GM13976 (cell line): ENCODE measurements around the gene LEFTY2.

ENCODE experiments used
- DNase-seq: peaks from one replicate; pipeline ENCODE4 v3.0.0; 2012; ENCODE audit warnings: low spot score
- in situ Hi-C: fragments of 300-500 bp; cut with MboI; formaldehyde crosslinking; loops from one replicate; pipeline ENCODE4 v1.12.0; 2022; ENCODE audit warnings: low sequenced_read_pairs, mixed read lengths, inconsistent platforms; ENCODE audit not compliant: unreplicated experiment
- TF ChIP-seq, protein P1 (sequence below): IDR thresholded peaks from 2 replicates; pipeline ENCODE4 v1.5.1; 2012; ENCODE audit warnings: borderline replicate concordance, mild to moderate bottlenecking; ENCODE audit not compliant: insufficient read depth; ENCODE audit errors: extremely low read depth, missing control alignments, control extremely low read depth

The LEFTY2 gene

DNA sequence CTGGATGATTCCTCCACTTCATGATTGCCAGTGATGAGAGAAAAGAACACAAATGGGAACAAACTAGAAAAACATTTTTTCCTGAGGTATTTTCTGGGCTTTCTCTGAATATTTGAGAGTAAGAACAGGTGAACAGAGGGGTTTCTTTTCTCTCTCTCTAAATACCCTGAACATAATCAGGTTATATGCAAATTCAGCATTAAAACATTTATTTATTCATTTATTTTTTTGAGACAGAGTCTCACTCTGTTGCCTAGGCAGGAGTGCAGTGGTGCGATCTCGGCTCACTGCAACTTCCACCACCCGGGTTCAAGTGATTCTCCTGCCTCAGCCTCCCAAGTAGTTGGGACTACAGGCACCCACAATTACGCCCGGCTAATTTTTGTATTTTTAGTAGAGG, 5.8 kb upstream of the LEFTY2 start:
- in situ Hi-C loops, result no loop called here
- TF ChIP-seq, protein P1, sequence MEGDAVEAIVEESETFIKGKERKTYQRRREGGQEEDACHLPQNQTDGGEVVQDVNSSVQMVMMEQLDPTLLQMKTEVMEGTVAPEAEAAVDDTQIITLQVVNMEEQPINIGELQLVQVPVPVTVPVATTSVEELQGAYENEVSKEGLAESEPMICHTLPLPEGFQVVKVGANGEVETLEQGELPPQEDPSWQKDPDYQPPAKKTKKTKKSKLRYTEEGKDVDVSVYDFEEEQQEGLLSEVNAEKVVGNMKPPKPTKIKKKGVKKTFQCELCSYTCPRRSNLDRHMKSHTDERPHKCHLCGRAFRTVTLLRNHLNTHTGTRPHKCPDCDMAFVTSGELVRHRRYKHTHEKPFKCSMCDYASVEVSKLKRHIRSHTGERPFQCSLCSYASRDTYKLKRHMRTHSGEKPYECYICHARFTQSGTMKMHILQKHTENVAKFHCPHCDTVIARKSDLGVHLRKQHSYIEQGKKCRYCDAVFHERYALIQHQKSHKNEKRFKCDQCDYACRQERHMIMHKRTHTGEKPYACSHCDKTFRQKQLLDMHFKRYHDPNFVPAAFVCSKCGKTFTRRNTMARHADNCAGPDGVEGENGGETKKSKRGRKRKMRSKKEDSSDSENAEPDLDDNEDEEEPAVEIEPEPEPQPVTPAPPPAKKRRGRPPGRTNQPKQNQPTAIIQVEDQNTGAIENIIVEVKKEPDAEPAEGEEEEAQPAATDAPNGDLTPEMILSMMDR, result no peak
- no peak for DNase-seq

DNA sequence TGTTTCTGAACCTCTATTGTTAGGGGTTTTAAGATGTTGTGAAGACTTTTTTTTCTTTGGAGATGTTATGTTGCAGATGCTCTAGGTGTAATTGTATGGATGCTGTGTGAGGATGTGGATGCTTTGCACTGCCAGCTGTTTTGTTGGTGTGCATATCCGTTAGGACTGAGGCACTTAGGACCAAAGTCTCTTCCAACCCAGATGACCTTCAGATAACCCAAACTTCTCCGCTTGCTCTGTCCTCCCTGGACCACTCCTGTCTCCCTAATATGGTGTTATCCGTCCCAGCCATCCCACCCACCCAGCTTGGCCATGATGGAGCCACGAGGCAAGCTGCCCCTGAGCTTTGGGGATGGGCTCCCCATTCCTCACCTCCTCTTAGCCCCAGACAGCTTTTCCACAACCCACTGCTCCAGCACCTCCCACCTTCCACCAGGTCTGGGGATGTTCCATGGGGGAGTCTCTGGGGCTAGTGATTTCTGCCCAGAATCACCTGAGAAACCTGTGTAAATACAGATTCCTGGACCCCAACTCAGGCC, 5.1 kb upstream of the LEFTY2 start:
- no peak for DNase-seq
- in situ Hi-C loops, result no loop called here
- TF ChIP-seq, protein P1, result no peak

- TF ChIP-seq, protein P1, result no peak
- DNase-seq, result no peak
Observed at GRCh38 chr1:225945564-225945963, 4.5 kb upstream of the LEFTY2 start.

DNA sequence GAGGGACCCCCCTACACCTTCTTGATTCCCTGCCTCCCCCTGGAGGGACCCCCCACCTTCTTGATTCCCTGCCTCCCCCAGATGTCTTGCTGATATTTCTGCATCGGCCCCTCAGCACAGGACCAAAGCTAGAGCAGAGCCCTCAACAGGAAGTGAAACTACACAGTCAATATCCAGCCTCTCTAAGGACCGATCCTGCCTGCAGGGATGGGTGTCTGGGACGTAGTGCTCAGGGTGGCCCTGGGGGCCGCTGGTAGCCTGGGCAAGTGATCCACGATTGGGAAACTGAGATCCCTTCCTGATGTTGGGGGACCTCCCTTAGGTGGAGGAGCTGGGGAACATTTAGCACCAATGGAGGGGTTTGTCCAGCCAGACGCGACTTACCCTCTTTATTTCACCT, 3.9 kb upstream of the LEFTY2 start:
- peak; percentile 70 for DNase-seq
- TF ChIP-seq, protein P1, result no peak
- in situ Hi-C loops, result no loop called here

More at GRCh38 chr1:225945564-225945963, 4.5 kb upstream of the LEFTY2 start:
- in situ Hi-C loops, result no loop called here

GRCh38 chr1:225944387-225944786, 3.4 kb upstream of the LEFTY2 start:
- TF ChIP-seq, protein P1, result no peak
- DNase-seq, result no peak
- in situ Hi-C loops, result no loop called here

DNA sequence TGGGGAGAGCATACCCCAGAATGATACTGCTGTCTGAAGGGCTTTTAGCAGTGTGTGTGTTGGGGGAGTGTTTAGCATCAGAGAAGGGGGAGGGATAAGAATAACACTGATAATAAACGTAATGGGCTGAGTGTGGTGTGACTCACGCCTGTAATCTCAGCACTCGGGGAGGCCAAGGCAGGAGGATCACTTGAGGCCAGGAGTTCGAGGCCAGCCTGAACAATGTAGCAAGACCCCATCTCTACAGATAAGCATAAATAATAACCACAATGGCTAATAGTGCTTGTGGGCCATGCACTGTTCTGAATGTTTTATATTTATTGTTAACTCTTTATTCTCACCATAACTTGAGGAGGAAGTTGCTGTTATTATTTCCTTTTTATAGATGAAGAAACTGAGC, 2.6 kb upstream of the LEFTY2 start:
- TF ChIP-seq, protein P1, result no peak
- in situ Hi-C loops, result no loop called here
- no peak for DNase-seq

DNA sequence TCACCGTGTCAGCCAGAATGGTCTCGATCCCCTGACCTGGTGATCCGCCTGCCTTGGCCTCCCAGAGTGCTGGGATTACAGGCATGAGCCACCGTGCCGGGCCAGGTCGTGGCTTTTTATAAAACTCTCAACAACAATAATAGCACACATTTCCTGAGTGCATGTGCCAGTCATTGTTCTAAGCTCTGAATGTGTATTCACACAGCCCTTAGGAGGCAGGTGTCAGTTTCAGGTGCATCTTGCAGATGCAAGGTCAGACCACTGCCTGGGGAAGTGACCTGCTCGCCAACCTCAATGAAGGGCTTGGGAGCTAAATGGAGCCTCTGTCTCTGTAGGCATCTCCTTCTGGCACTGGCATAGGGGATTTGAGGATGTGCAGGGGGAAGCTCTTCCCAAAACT, 1.6 kb upstream of the LEFTY2 start:
- in situ Hi-C loops, result no loop called here
- peak; percentile 49 for DNase-seq
- TF ChIP-seq, protein P1, result no peak
